LNCAP (cell line): ENCODE data around the gene F11R.

Experiments used
- TF ChIP-seq, protein P1 (sequence below): fragments of 450-650 bp; IDR thresholded peaks from 2 replicates; pipeline ENCODE4 v1.5.1; 2017; ENCODE audit warnings: mild to moderate bottlenecking

Gene F11R

DNA sequence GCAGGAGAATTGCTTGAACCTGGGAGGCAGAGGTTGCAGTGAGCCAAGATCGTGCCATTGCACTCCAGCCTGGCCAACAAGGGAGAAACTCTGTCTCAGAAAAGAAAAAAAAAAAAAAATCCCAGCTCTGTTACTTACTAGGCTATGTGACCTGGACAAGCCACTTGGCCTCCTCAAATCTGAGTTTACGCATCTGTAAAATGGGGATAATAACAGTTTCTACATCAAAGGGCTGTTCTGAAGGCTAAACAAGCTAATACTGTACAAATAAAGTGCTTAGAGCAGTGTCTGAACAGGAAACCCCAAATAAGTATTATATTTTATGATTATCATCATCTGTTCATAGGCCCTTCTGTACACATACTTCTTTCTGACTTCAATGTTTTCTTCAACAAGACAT, 13.6 kb downstream of the F11R start:
- TF ChIP-seq, protein P1, sequence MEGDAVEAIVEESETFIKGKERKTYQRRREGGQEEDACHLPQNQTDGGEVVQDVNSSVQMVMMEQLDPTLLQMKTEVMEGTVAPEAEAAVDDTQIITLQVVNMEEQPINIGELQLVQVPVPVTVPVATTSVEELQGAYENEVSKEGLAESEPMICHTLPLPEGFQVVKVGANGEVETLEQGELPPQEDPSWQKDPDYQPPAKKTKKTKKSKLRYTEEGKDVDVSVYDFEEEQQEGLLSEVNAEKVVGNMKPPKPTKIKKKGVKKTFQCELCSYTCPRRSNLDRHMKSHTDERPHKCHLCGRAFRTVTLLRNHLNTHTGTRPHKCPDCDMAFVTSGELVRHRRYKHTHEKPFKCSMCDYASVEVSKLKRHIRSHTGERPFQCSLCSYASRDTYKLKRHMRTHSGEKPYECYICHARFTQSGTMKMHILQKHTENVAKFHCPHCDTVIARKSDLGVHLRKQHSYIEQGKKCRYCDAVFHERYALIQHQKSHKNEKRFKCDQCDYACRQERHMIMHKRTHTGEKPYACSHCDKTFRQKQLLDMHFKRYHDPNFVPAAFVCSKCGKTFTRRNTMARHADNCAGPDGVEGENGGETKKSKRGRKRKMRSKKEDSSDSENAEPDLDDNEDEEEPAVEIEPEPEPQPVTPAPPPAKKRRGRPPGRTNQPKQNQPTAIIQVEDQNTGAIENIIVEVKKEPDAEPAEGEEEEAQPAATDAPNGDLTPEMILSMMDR, result no peak

DNA sequence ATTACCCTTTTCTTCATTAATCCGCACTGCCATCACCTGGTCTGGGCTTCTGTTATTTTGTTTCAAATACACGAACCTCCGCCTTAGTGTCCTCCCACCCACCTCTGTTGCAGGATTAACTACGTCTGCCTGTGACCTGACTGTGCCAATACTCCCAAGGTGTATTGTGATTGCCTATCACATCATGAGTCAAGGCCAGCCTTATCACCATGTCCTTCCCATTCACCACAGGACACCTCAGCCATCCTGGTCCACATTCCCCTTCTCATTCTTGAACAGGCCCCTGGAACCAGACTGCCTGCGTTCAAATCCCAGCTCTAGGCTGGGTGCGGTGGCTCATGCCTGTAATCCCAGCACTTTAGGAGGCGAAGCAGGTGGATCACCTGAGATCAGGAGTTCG, 14.4 kb downstream of the F11R start:
- TF ChIP-seq, protein P1, result no peak

DNA sequence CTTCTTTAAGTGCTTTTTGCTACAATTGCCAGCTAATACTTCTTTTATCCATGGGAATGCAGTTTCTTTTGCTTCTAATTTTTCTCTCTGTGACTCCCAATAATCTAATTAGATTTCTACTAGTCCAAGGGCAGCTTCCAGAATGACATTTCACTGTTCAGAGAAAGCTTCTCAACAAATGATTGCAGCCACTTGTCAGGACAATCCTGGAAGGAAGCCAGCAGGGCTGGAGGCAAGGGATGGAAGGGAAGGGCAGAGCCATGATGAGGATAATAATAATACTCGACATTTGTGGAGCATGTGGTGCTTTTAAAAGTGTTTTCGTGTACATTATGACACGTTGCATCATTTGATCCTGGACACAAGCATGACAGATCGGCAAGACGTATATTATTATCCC, 19.4 kb downstream of the F11R start:
- TF ChIP-seq, protein P1, result no peak

DNA sequence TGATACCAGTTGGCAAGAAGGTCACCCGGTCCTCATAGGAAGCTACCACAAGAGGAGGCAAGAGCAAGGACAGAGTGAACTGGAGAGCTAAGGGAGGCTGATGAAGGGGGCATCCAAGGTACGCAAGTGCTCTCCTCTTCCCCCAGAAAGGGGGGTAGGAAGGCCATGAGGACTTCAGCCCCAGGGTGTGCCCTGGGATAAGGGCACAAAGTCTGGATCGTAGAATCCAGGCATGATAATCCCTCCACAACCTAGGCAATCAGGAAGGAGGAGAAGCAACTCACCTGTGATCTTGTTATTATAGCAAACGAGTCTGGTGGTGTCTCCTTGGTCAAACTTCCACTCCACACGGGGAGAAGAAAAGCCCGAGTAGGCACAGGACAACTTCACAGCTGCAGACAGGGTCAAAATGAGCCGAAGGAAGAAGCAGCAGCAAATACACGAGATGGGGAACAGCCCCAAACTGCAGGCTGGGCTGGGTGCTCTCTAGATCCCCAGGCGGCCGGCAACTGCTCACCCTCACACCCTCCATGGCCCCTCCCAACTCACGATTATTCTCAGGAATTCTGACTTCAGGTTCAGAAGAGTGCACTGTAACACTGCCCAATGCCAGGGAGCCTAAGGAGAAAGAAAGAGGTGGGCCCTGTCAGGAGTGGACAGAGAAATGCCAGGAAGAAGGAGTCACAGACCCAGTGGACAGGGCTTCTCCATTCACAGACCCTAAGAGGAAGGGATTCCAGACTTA, 20.0 kb downstream of the F11R start:
- TF ChIP-seq, protein P1, result no peak

DNA sequence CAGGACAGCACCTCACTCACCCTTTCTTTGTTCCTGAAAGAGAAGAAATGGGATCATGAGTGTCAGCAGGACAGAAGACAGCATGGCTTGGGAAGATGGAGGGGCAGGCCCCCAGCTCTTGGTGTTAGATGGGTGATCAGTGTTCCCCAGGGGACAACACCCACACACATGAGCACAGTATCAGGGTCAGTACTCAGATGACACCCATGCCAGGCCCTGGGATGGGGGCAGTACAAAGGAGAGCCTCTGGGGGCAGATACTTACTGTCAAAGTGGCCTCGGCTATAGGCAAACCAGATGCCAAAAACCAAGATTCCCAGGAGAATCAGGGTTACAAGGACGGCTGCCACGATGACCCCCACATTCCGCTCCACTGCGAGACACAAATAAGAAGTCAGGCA, 21.6 kb downstream of the F11R start:
- TF ChIP-seq, protein P1, result no peak

DNA sequence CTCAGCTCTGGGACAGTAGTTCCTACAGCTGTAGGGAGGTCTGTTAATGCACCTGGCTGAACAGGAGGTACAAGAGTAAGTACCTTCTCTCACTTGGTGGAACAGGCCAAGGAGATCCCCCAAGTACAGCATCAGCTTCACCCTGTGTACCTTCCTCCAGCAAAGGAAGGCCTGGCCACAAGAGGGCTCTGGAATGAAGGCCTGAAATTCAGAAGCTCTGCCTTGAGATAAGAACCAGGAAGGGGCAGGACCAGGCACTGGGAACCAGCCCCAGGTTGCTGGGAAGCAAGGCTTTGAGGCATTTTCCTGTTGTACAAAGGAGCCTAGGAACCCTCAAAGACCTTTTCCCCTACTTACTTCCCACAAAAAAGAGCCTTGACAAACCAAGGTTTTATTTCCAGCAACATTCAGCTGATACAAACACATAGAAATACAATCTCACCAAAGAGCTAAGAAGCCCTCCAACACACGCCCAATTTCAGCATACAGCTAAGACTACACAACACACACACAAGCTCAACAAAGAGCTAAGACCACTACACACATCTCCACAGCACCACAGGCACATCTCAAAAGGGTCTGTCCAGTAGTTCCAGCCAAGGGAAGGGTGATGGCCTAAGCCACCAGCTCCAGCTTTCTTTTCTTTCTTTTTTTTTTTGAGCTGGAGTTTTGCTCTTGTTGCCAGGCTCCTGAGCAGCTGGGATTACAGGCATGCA, 23.5 kb downstream of the F11R start:
- TF ChIP-seq, protein P1, result peak; percentile 46

DNA sequence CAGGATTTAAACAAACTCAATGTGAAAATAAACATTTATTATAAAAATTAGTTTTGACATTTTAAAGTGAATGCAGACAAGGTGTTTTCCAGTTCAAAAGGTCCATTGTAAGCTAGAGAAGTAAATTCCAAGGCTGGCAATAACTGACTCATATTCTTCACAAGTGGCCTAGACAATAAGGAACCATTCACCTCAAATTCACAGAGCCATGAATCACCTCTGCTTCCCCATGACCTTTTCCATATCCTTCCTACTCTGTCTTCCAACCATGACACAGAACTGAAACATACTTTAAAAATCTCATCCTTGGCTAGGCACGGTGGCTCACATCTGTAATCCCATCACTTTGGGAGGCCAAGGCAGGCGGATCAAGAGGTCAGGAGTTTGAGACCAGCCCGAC, 24.8 kb downstream of the F11R start:
- TF ChIP-seq, protein P1, result no peak
